Liver (tissue), 9 donors: ENCODE measurements around the gene SLC9C1. TPM values are rescaled to one million over a fixed set of nuclear protein-coding genes. Genes with fewer than 3 reads are reported as not detected.

Experiments used
- DNase-seq: peaks from one replicate; pipeline ENCODE4 v3.0.0-alpha.2; 2017; ENCODE audit warnings: low spot score
- H3K27ac ChIP-seq, 2 donors: one replicate each; pipeline ENCODE4 v1.7.0; 2013; ENCODE audit warnings: inconsistent platforms in 2 of 2, low read length in 2 of 2, control low read depth in 1 of 2, low read depth in 1 of 2, mild to moderate bottlenecking in 1 of 2
- H3K27me3 ChIP-seq, 4 donors: one replicate each; pipeline versions ENCODE4 v1.6.1 to v1.7.0; 2013; ENCODE audit warnings: low read length in 3 of 4, inconsistent platforms in 1 of 4, mild to moderate bottlenecking in 1 of 4, moderate library complexity in 1 of 4; ENCODE audit not compliant: control insufficient read depth in 4 of 4, insufficient read depth in 4 of 4
- H3K36me3 ChIP-seq, 4 donors: one replicate each; pipeline versions ENCODE4 v1.6.1 to v1.7.0; 2013; ENCODE audit warnings: low read length in 3 of 4, mild to moderate bottlenecking in 3 of 4, low read depth in 1 of 4, moderate library complexity in 1 of 4; ENCODE audit not compliant: control insufficient read depth in 4 of 4, insufficient read depth in 3 of 4
- H3K4me1 ChIP-seq, 4 donors: one replicate each; pipeline versions ENCODE4 v1.6.1 to v1.7.0; 2013; ENCODE audit warnings: low read length in 3 of 4, mild to moderate bottlenecking in 3 of 4, moderate library complexity in 1 of 4; ENCODE audit not compliant: control insufficient read depth in 4 of 4, insufficient read depth in 4 of 4
- H3K4me3 ChIP-seq, 3 donors: one replicate each; pipeline versions ENCODE4 v1.6.1 to v1.7.0; 2013; ENCODE audit warnings: low read length in 3 of 3, control low read depth in 1 of 3, low read depth in 1 of 3, mild to moderate bottlenecking in 1 of 3
- H3K9ac ChIP-seq, 2 donors: one replicate each; pipeline ENCODE4 v1.7.0; 2013; ENCODE audit warnings: low read length in 2 of 2, mild to moderate bottlenecking in 2 of 2, moderate library complexity in 2 of 2, control low read depth in 1 of 2, low read depth in 1 of 2
- H3K9me3 ChIP-seq, 4 donors: one replicate each; pipeline versions ENCODE4 v1.6.1 to v1.7.0; 2013; ENCODE audit warnings: low read length in 3 of 4; ENCODE audit not compliant: control insufficient read depth in 4 of 4
- CTCF ChIP-seq: fragments of 150-350 bp; IDR thresholded peaks from 2 replicates; pipeline ENCODE4 v1.5.1; 2017; ENCODE audit warnings: improper control_type of control experiment, low read depth, low read length; ENCODE audit not compliant: missing input control
- EGR1 ChIP-seq, 2 donors: IDR thresholded peaks; 2 replicates each; pipeline ENCODE4 v1.6.1; 2016 to 2018; ENCODE audit warnings: antibody characterized with exemption in 2 of 2, low read depth in 2 of 2
- FOXA1 ChIP-seq: IDR thresholded peaks from 2 replicates; pipeline ENCODE4 v1.6.1; 2016; ENCODE audit warnings: antibody characterized with exemption
- FOXA2 ChIP-seq: IDR thresholded peaks from 2 replicates; pipeline ENCODE4 v1.6.1; 2016; ENCODE audit warnings: antibody characterized with exemption
- GABPA ChIP-seq, 2 donors: IDR thresholded peaks in 1 of 2; conservative IDR thresholded peaks in 1 of 2; 2 replicates each; pipeline ENCODE4 v1.6.1; 2016; ENCODE audit warnings: antibody characterized with exemption in 2 of 2, mild to moderate bottlenecking in 1 of 2, moderate library complexity in 1 of 2
- HNF4A ChIP-seq, 2 donors: conservative IDR thresholded peaks; 2 replicates each; pipeline ENCODE4 v1.6.1; 2016; ENCODE audit warnings: antibody characterized with exemption in 2 of 2, mild to moderate bottlenecking in 2 of 2
- JUND ChIP-seq, 2 donors: IDR thresholded peaks; 2 replicates each; pipeline ENCODE4 v1.6.1; 2016; ENCODE audit warnings: antibody characterized with exemption in 2 of 2
- MAX ChIP-seq: IDR thresholded peaks from 2 replicates; pipeline ENCODE4 v1.6.1; 2016; ENCODE audit warnings: antibody characterized with exemption
- NR2F2 ChIP-seq: IDR thresholded peaks from 2 replicates; pipeline ENCODE4 v1.6.1; 2016; ENCODE audit warnings: antibody characterized with exemption
- RAD21 ChIP-seq, 2 donors: IDR thresholded peaks; 2 replicates each; pipeline ENCODE4 v1.6.1; 2016; ENCODE audit warnings: antibody characterized with exemption in 2 of 2, mild to moderate bottlenecking in 2 of 2
- SP1 ChIP-seq: IDR thresholded peaks from 2 replicates; pipeline ENCODE4 v1.6.1; 2018; ENCODE audit warnings: antibody characterized with exemption, mild to moderate bottlenecking
- TAF1 ChIP-seq: conservative IDR thresholded peaks from 2 replicates; pipeline ENCODE4 v1.6.1; 2016; ENCODE audit warnings: antibody characterized with exemption, mild to moderate bottlenecking
- YY1 ChIP-seq: IDR thresholded peaks from 2 replicates; pipeline ENCODE4 v1.6.1; 2016; ENCODE audit warnings: antibody characterized with exemption, mild to moderate bottlenecking
- ZBTB33 ChIP-seq: IDR thresholded peaks from 2 replicates; pipeline ENCODE4 v1.6.1; 2016; ENCODE audit warnings: antibody characterized with exemption
- WGBS: extraction: QIAGEN DNeasy Blood & Tissue Kit; methylation state at CpG from one replicate; pipeline ENCODE4 v1.1.7; 2013; 5-methylcytosine and 5-hydroxymethylcytosine counted together
- polyA plus RNA-seq, 2 donors: library from polyadenylated mRNA; stranded (reverse) in 1 of 2; unstranded in 1 of 2; fragments of 200-250 nt in 1 of 2; fragments of >200 nt in 1 of 2; fragmentation: Nextera tagmentation in 1 of 2; extraction: Ambion mirVana in 1 of 2; gene quantifications; one replicate each; pipeline versions ENCODE4 v1.2.1 to v1.2.3, GENCODE V29; 2013 to 2015
- total RNA-seq, 2 donors: library from RNA; depleted of rRNA; stranded (reverse); fragments of >200 nt; gene quantifications; one replicate each; pipeline ENCODE4 v1.2.3, GENCODE V29; 2014
- TF ChIP-seq, protein P1 (sequence below): IDR thresholded peaks from 2 replicates; pipeline ENCODE4 v1.6.1; 2016; ENCODE audit warnings: antibody characterized with exemption, mild to moderate bottlenecking
- donor health status: healthy.
- donor health status: healthy.
- donor health status: healthy.
- donor health status: healthy.
- donor health status: healthy.

Gene SLC9C1
- total and polyA plus RNA-seq, 4 donors = 0.28 TPM; not detected in 3

DNA sequence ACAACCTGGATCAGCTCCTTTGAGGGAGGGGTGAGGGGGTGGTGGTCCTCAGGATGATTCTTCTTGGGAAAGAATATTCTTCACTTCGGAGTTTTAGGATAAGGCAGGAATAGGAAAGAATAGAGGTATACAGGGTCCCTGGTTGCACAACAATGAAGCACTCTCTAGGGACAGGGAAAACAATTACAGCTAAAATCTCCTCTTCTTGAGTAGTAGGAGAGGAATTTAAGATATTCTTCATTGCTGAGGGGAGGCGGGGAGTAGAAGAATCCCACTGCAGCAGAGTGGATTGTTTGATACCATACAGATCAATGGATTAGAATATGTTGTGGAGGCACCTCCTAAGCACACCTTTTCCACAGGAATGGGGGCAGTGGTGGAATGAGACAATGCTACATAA lies 20.5 kb downstream of the SLC9C1 start (continued):
- no peak for TF ChIP-seq CTCF

GRCh38 chr3:112261742-112262141 lies 32.3 kb downstream of the SLC9C1 start:
- 50% methylated on average over 2 of the region's 2 CpGs for WGBS
- Histone ChIP-seq H3K9ac (no peak overlapping the region), H3K27ac (no peak overlapping the region), H3K4me3 (no peak overlapping the region), H3K4me1 (no peaks in the 10 kb centered on the region), H3K27me3 (peaks cover 0 to 2% (median 0%) of the 10 kb centered on the region in 4 donors), H3K9me3 (no peaks in the 10 kb centered on the region), H3K36me3 (no peaks in the 10 kb centered on the region)
- TF ChIP-seq SP1 (no peak), HNF4A (conservative IDR thresholded peaks at IDR 0.05) (no peak)
- no peak for DNase-seq

DNA sequence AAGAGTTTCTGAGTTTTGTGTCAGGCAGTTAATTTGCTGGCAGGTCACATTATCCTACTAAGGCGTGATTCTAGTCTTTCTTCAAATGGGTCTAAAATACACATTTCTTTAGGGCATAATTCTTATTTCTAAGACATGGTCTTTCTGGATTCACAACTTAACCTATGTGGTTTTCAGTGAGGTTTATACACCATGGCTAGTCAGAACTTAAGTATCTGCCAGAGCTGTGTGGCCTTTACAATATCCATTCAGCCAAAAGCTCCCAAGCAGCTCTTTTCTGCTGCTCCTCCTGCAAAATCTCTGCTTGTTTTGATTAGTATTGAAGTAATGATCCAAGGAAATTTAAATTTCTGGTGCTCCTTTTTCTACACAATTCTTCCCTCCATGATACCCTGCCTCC lies 33.5 kb downstream of the SLC9C1 start:
- no peak for DNase-seq
- 88% methylated on average over 1 of the region's 1 CpG for WGBS
- H3K27me3 ChIP-seq = peaks cover 0 to 2% (median 0%) of the 10 kb centered on the region in 4 donors
- H3K36me3 ChIP-seq = no peaks in the 10 kb centered on the region
- TF ChIP-seq, protein P1, sequence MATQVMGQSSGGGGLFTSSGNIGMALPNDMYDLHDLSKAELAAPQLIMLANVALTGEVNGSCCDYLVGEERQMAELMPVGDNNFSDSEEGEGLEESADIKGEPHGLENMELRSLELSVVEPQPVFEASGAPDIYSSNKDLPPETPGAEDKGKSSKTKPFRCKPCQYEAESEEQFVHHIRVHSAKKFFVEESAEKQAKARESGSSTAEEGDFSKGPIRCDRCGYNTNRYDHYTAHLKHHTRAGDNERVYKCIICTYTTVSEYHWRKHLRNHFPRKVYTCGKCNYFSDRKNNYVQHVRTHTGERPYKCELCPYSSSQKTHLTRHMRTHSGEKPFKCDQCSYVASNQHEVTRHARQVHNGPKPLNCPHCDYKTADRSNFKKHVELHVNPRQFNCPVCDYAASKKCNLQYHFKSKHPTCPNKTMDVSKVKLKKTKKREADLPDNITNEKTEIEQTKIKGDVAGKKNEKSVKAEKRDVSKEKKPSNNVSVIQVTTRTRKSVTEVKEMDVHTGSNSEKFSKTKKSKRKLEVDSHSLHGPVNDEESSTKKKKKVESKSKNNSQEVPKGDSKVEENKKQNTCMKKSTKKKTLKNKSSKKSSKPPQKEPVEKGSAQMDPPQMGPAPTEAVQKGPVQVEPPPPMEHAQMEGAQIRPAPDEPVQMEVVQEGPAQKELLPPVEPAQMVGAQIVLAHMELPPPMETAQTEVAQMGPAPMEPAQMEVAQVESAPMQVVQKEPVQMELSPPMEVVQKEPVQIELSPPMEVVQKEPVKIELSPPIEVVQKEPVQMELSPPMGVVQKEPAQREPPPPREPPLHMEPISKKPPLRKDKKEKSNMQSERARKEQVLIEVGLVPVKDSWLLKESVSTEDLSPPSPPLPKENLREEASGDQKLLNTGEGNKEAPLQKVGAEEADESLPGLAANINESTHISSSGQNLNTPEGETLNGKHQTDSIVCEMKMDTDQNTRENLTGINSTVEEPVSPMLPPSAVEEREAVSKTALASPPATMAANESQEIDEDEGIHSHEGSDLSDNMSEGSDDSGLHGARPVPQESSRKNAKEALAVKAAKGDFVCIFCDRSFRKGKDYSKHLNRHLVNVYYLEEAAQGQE = no peak
- TF ChIP-seq RAD21 (IDR thresholded peaks at IDR 0.05) (no peak), FOXA1 (no peak), EGR1 (IDR thresholded peaks at IDR 0.05; ENCODE audit: low read depth in 2 of 2) (no peak), JUND (IDR thresholded peaks at IDR 0.05) (no peak), ZBTB33 (no peak), CTCF (no peak), YY1 (no peak), FOXA2 (no peak), MAX (no peak), NR2F2 (no peak), GABPA (IDR thresholded peaks at IDR 0.05 in 1 of 2, conservative IDR thresholded peaks at IDR 0.05 in 1 of 2) (no peak), TAF1 (no peak), SP1 (no peak), HNF4A (conservative IDR thresholded peaks at IDR 0.05) (no peak)
- H3K4me1 ChIP-seq = no peaks in the 10 kb centered on the region
- no peak overlapping the region for H3K9ac ChIP-seq
- H3K4me3 ChIP-seq = no peak overlapping the region
- no peak overlapping the region for H3K27ac ChIP-seq
- no peaks in the 10 kb centered on the region for H3K9me3 ChIP-seq
